ENCODE measurements around the gene VMAC. TPM values are rescaled to one million over a fixed set of nuclear protein-coding genes. Genes with fewer than 3 reads are reported as not detected.

The VMAC gene
- total and polyA plus RNA-seq, 10 donors, result 2.1 to 15.9 (median 11.5) TPM

DNA sequence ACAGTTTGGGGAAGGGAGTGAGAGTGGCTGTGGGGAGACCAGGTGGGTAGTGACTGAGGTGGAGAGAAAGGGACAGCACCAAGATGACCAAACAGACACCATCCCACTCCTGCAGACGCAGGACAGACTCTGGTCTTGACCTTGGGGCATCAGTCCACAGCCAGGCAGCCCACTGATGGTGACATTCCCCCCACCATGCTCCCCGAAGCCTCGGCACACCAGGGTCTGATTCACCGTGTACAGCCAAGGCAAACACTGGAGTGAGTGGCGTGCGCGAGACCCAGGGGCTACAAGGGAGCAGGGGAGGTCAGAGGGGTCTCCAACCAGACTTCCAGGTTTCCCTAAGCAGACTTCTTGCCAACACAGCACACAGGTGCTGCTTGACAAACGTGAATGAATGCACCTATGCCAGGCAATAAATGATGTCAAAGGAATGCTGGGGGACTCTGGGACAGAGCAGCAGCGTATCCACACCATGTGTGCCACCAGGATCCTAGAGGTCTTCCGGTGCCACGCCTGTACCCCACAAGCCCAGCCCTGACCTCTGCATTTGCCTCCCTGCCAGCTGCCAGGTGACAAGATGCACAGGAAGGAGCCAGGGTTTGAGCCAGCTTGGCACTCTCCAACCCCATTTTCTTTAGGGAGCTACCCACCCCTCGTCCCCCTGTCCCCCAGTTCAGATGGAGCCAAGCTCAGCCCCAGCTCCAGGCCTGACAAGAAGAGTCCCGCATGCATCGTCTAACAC is 54.8 kb downstream of the VMAC start:
- DNase-seq, result no peak
- peaks cover 0 to 26% (median 0%) of the 10 kb centered on the region in 6 donors for H3K36me3 ChIP-seq
- no peaks in the 10 kb centered on the region for H3K9me3 ChIP-seq
- H3K4me3 ChIP-seq, result no peak overlapping the region
- peaks cover 55 to 100% (median 91%) of the 10 kb centered on the region in 6 donors for H3K4me1 ChIP-seq
- peak overlapping the region; percentile 51 to 90 (median 82) for H3K27ac ChIP-seq
- WGBS, 5 donors, result 65 to 83% (median 76%) methylated on average over 11 to 14 of the region's 14 CpGs
- TF ChIP-seq POLR2A (IDR thresholded peaks at IDR 0.05) (no peak), POLR2AphosphoS5 (IDR thresholded peaks at IDR 0.05) (peak in 2 of 3 donors; percentile 21 to 53)
- TF ChIP-seq, protein P1, sequence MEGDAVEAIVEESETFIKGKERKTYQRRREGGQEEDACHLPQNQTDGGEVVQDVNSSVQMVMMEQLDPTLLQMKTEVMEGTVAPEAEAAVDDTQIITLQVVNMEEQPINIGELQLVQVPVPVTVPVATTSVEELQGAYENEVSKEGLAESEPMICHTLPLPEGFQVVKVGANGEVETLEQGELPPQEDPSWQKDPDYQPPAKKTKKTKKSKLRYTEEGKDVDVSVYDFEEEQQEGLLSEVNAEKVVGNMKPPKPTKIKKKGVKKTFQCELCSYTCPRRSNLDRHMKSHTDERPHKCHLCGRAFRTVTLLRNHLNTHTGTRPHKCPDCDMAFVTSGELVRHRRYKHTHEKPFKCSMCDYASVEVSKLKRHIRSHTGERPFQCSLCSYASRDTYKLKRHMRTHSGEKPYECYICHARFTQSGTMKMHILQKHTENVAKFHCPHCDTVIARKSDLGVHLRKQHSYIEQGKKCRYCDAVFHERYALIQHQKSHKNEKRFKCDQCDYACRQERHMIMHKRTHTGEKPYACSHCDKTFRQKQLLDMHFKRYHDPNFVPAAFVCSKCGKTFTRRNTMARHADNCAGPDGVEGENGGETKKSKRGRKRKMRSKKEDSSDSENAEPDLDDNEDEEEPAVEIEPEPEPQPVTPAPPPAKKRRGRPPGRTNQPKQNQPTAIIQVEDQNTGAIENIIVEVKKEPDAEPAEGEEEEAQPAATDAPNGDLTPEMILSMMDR (IDR thresholded peaks at IDR 0.05 in 8 of 11, conservative IDR thresholded peaks at IDR 0.05 in 3 of 11), result no peak
- no peaks in the 10 kb centered on the region for H3K27me3 ChIP-seq (replicated peaks in 1 of 7)
- intact Hi-C loops (cut with DNase I; ENCODE audit: low total_unique reads), result loop anchor here (10.0 kb wide), 1 partner anchor 55 kb away; the partner anchor contains the start of genes NDUFA11 and VMAC

Other genes with a start within 250 kb of the VMAC start
- gene MICOS13, start 224.4 kb upstream of the VMAC start, total RNA-seq, result 10 to 100 TPM; 15.7 to 41.0 (median 36.8) TPM
- gene MICOS13, start 224.4 kb upstream of the VMAC start, polyA plus RNA-seq, result 10 to 100 TPM; 71.0 to 89.5 (median 78.0) TPM
- gene HSD11B1L, start 223.8 kb upstream of the VMAC start, total RNA-seq, result 1 to 10 TPM; 1.9 to 8.8 (median 3.1) TPM
- 1 to 10 TPM; 3.3 to 5.5 (median 3.8) TPM for gene HSD11B1L, start 223.8 kb upstream of the VMAC start, polyA plus RNA-seq
- gene RPL36, start 214.6 kb upstream of the VMAC start, total RNA-seq, result 100 to 1,000 TPM; 294 to 922 (median 652) TPM
- gene RPL36, start 214.6 kb upstream of the VMAC start, polyA plus RNA-seq, result 1,000 to 10,000 TPM; 2,501 to 2,825 (median 2,795) TPM
- gene LONP1, start 184.7 kb upstream of the VMAC start, total RNA-seq, result 10 to 100 TPM; 33.1 to 65.8 (median 56.5) TPM
- 10 to 100 TPM; 29.2 to 48.2 (median 42.6) TPM for gene LONP1, start 184.7 kb upstream of the VMAC start, polyA plus RNA-seq
- not detected for gene CATSPERD, start 184.2 kb upstream of the VMAC start, total RNA-seq
- gene CATSPERD, start 184.2 kb upstream of the VMAC start, polyA plus RNA-seq, result not detected
- gene PRR22, start 120.1 kb upstream of the VMAC start, total RNA-seq, result 1 to 10 TPM; 1.4 to 4.7 (median 2.4) TPM
- gene PRR22, start 120.1 kb upstream of the VMAC start, polyA plus RNA-seq, result 10 to 100 TPM in 2 of 3 donors, 1 to 10 TPM in 1; 4.9 to 11.4 (median 10.6) TPM
- gene DUS3L, start 113.7 kb upstream of the VMAC start, total RNA-seq, result 10 to 100 TPM; 22.7 to 63.9 (median 34.5) TPM
- gene DUS3L, start 113.7 kb upstream of the VMAC start, polyA plus RNA-seq, result 10 to 100 TPM; 31.3 to 57.4 (median 52.5) TPM
- 1 to 10 TPM in 1 of 7 donors, under 1 TPM in 2, not detected in 4; 0.32 to 2.3 (median 0.72) TPM for gene NRTN, start 99.8 kb upstream of the VMAC start, total RNA-seq
- gene NRTN, start 99.8 kb upstream of the VMAC start, polyA plus RNA-seq, result under 1 TPM in 2 of 3 donors, not detected in 1; 0.29 to 0.30 TPM
- under 1 TPM in 2 of 7 donors, not detected in 5; 0.20 to 0.44 TPM for gene FUT6, start 65.2 kb upstream of the VMAC start, total RNA-seq
- gene FUT6, start 65.2 kb upstream of the VMAC start, polyA plus RNA-seq, result under 1 TPM; 0.06 to 0.13 (median 0.07) TPM
- gene FUT3, start 53.4 kb upstream of the VMAC start, total RNA-seq, result not detected
- under 1 TPM in 2 of 3 donors, not detected in 1; 0.06 to 0.12 TPM for gene FUT3, start 53.4 kb upstream of the VMAC start, polyA plus RNA-seq
- gene FUT5, start 34.3 kb upstream of the VMAC start, total RNA-seq, result not detected
- gene FUT5, start 34.3 kb upstream of the VMAC start, polyA plus RNA-seq, result not detected
- gene NDUFA11, start 1.1 kb upstream of the VMAC start, total RNA-seq, result 100 to 1,000 TPM in 6 of 7 donors, 10 to 100 TPM in 1; 83.8 to 156 (median 116) TPM
- 100 to 1,000 TPM; 252 to 377 (median 345) TPM for gene NDUFA11, start 1.1 kb upstream of the VMAC start, polyA plus RNA-seq
- gene CAPS, start 9.4 kb downstream of the VMAC start, total RNA-seq, result 10 to 100 TPM; 14.7 to 20.7 (median 17.6) TPM
- 10 to 100 TPM; 23.7 to 61.8 (median 51.3) TPM for gene CAPS, start 9.4 kb downstream of the VMAC start, polyA plus RNA-seq
- gene RANBP3, start 73.3 kb downstream of the VMAC start, total RNA-seq, result 10 to 100 TPM; 68.5 to 92.9 (median 71.2) TPM
- gene RANBP3, start 73.3 kb downstream of the VMAC start, polyA plus RNA-seq, result 10 to 100 TPM; 27.5 to 44.3 (median 30.2) TPM
- 10 to 100 TPM in 4 of 7 donors, 1 to 10 TPM in 3; 6.4 to 15.8 (median 11.1) TPM for gene RFX2, start 205.6 kb downstream of the VMAC start, total RNA-seq
- 1 to 10 TPM; 1.1 to 3.2 (median 2.8) TPM for gene RFX2, start 205.6 kb downstream of the VMAC start, polyA plus RNA-seq
- gene ACSBG2, start 230.8 kb downstream of the VMAC start, total RNA-seq, result not detected
- gene ACSBG2, start 230.8 kb downstream of the VMAC start, polyA plus RNA-seq, result under 1 TPM in 1 of 3 donors, not detected in 2; 0.22 TPM

Measured in spleen (tissue), 11 donors.